GM12878 (cell line): ENCODE data around the gene UBAP1L. TPM values are rescaled to one million over a fixed set of nuclear protein-coding genes. Genes with fewer than 3 reads are reported as not detected.

Experiments
- ATAC-seq: fragments of 200-7000 bp; cut with Tn5 transposase; 3 replicates; pipeline ENCODE4 v1.9.1; 2020; ENCODE audit warnings: mild to moderate bottlenecking, moderate library complexity
- BruUV-seq: library from RNA; stranded (reverse); fragments of 400-500 nt; replicated peaks from 2 replicates; lab custom pipeline; 2021; lab: Mats Ljungman, UMichigan
- CTCF ChIA-PET: fragments of 300-600 bp; sonication (Branson Sonifier 250); formaldehyde crosslinking; extraction: SDS; loops from one replicate; lab custom pipeline; 2021; ENCODE audit warnings: inconsistent platforms; lab: Yijun Ruan, JAX
- POLR2A ChIA-PET: fragments of 350-600 bp; formaldehyde crosslinking; extraction: SDS; loops from one replicate; lab custom pipeline; 2021; ENCODE audit warnings: inconsistent platforms; lab: Charles Lee
- RAD21 ChIA-PET: fragments of 300-600 bp; sonication (Branson Sonifier 250); formaldehyde crosslinking; loops from one replicate; lab custom pipeline; 2023; ENCODE audit warnings: antibody characterized with exemption; ENCODE audit not compliant: unreplicated experiment; lab: Charles Lee
- SMC1A ChIA-PET: fragments of 300-600 bp; sonication (Branson Sonifier 250); formaldehyde crosslinking; loops from one replicate; lab custom pipeline; 2023; ENCODE audit not compliant: unreplicated experiment, uncharacterized antibody; lab: Charles Lee
- DNase-seq: peaks from one replicate; pipeline ENCODE4 v3.0.0-alpha.2; 2011; ENCODE audit warnings: low read depth, low spot score
- FAIRE-seq: peaks from 3 replicates; lab custom pipeline; 2011; peaks lifted over from hg19 to GRCh38; lab: Jason Lieb, UNC
- H2AFZ ChIP-seq: 2 replicates; pipeline ENCODE4 v1.6.0; 2011; ENCODE audit warnings: low read depth, low read length, control low read depth; ENCODE audit not compliant: control insufficient read depth
- H3K27ac ChIP-seq: 2 replicates; pipeline ENCODE4 v1.5.1; 2011; ENCODE audit warnings: control low read depth; ENCODE audit not compliant: control insufficient read depth, insufficient read depth
- H3K27me3 ChIP-seq, 2 experiments: replicated peaks in 1 of 2; 2 replicates each; pipeline versions ENCODE4 v1.6.0 to v1.6.1; 2011; ENCODE audit warnings: low read length in 1 of 2; ENCODE audit not compliant: control insufficient read depth in 2 of 2, insufficient read depth in 2 of 2
- H3K36me3 ChIP-seq, 2 experiments: 2 replicates each; pipeline ENCODE4 v1.5.1; 2011; ENCODE audit warnings: low read length in 1 of 2; ENCODE audit not compliant: control insufficient read depth in 2 of 2, insufficient read depth in 2 of 2
- H3K4me1 ChIP-seq: 2 replicates; pipeline ENCODE4 v1.6.1; 2011; ENCODE audit warnings: mild to moderate bottlenecking, low read length, moderate library complexity, mixed read lengths; ENCODE audit not compliant: control insufficient read depth, insufficient read depth
- H3K4me2 ChIP-seq: 2 replicates; pipeline ENCODE4 v1.6.0; 2011; ENCODE audit warnings: control low read depth; ENCODE audit not compliant: control insufficient read depth, insufficient read depth
- H3K4me3 ChIP-seq: fragments of 200-600 bp; sonication (generic); 2 replicates; pipeline ENCODE4 v1.5.1; 2016
- H3K79me2 ChIP-seq: 2 replicates; pipeline ENCODE4 v1.6.0; 2011; ENCODE audit warnings: low read length; ENCODE audit not compliant: control insufficient read depth, insufficient read depth
- H3K9ac ChIP-seq: 2 replicates; pipeline ENCODE4 v1.8.0; 2011; ENCODE audit warnings: low read length, control low read depth, mixed read lengths; ENCODE audit not compliant: control insufficient read depth, insufficient read depth
- H3K9me3 ChIP-seq: replicated peaks from 3 replicates; pipeline ENCODE4 v1.5.1; 2011; ENCODE audit warnings: mild to moderate bottlenecking, low read length; ENCODE audit not compliant: control insufficient read depth, insufficient read depth
- H4K20me1 ChIP-seq: 2 replicates; pipeline ENCODE4 v1.6.0; 2011; ENCODE audit not compliant: control insufficient read depth, insufficient read depth
- ATF7 ChIP-seq: fragments of 450-650 bp; IDR thresholded peaks from 2 replicates; pipeline ENCODE4 v1.6.1; 2016; ENCODE audit warnings: low read depth, mild to moderate bottlenecking
- BACH1 ChIP-seq: fragments of 450-650 bp; IDR thresholded peaks from 2 replicates; pipeline ENCODE4 v1.6.1; 2017; ENCODE audit warnings: mild to moderate bottlenecking, borderline replicate concordance
- CHD1 ChIP-seq: IDR thresholded peaks from 2 replicates; pipeline ENCODE4 v1.6.1; 2012; ENCODE audit warnings: low read depth, low read length, improper control_type of control experiment
- EGR1 ChIP-seq, 2 experiments: IDR thresholded peaks; 1 replicate in 1 of 2; 2 replicates in 1 of 2; pipeline ENCODE4 v1.6.1; 2011 to 2012; ENCODE audit warnings: low read depth in 2 of 2, low read length in 2 of 2, borderline replicate concordance in 1 of 2, mild to moderate bottlenecking in 1 of 2, moderate library complexity in 1 of 2
- EP300 ChIP-seq, 2 experiments: fragments of 150-350 bp in 1 of 2; IDR thresholded peaks; 2 replicates each; pipeline ENCODE4 v1.6.1; 2011 to 2012; ENCODE audit warnings: low read depth in 2 of 2, low read length in 2 of 2, borderline replicate concordance in 1 of 2, improper control_type of control experiment in 1 of 2, inconsistent platforms in 1 of 2; ENCODE audit not compliant: control insufficient read depth in 1 of 2
- FOXK2 ChIP-seq: fragments of 450-650 bp; IDR thresholded peaks from 2 replicates; pipeline ENCODE4 v1.6.1; 2017; ENCODE audit warnings: mild to moderate bottlenecking, moderate library complexity
- GABPA ChIP-seq: IDR thresholded peaks from 2 replicates; pipeline ENCODE4 v1.6.1; 2014; ENCODE audit warnings: antibody characterized with exemption, low read depth, mild to moderate bottlenecking, inconsistent platforms
- GATAD2B ChIP-seq: fragments of 450-650 bp; conservative IDR thresholded peaks from 2 replicates; pipeline ENCODE4 v1.6.1; 2017; ENCODE audit warnings: low read depth, mild to moderate bottlenecking, moderate library complexity
- KLF5 ChIP-seq: fragments of 450-650 bp; IDR thresholded peaks from 2 replicates; pipeline ENCODE4 v1.6.1; 2014; ENCODE audit warnings: mild to moderate bottlenecking; ENCODE audit not compliant: partially characterized antibody
- MEF2A ChIP-seq: IDR thresholded peaks from 2 replicates; pipeline ENCODE4 v1.6.1; 2011; ENCODE audit warnings: low read depth, mild to moderate bottlenecking, low read length, moderate library complexity; ENCODE audit not compliant: insufficient read depth
- MTA3 ChIP-seq: IDR thresholded peaks from 2 replicates; pipeline ENCODE4 v1.6.1; 2012; ENCODE audit warnings: low read length, inconsistent platforms, borderline replicate concordance
- NR2C1 ChIP-seq: fragments of 450-650 bp; IDR thresholded peaks from 2 replicates; pipeline ENCODE4 v1.6.1; 2017; ENCODE audit warnings: antibody characterized with exemption, mild to moderate bottlenecking, moderate library complexity
- RAD21 ChIP-seq: IDR thresholded peaks from 2 replicates; pipeline ENCODE4 v1.6.1; 2011; ENCODE audit warnings: mild to moderate bottlenecking, low read depth, low read length, moderate library complexity; ENCODE audit not compliant: insufficient read depth
- RELA ChIP-seq: fragments of 450-650 bp; IDR thresholded peaks from 2 replicates; pipeline ENCODE4 v1.8.0; 2014; ENCODE audit warnings: borderline replicate concordance; ENCODE audit not compliant: partially characterized antibody
- SIN3A ChIP-seq: IDR thresholded peaks from 2 replicates; pipeline ENCODE4 v1.6.1; 2012; ENCODE audit warnings: low read depth, low read length, improper control_type of control experiment
- SMAD1 ChIP-seq: fragments of 450-650 bp; IDR thresholded peaks from 2 replicates; pipeline ENCODE4 v1.6.1; 2018; ENCODE audit warnings: mild to moderate bottlenecking, low read depth; ENCODE audit not compliant: partially characterized antibody
- SMARCA5 ChIP-seq: fragments of 450-650 bp; IDR thresholded peaks from 2 replicates; pipeline ENCODE4 v1.6.1; 2017; ENCODE audit warnings: mild to moderate bottlenecking
- SUZ12 ChIP-seq: fragments of 200-600 bp; sonication (generic); IDR thresholded peaks from one replicate; pipeline ENCODE4 v1.6.1; 2018; ENCODE audit warnings: antibody characterized with exemption, mild to moderate bottlenecking; ENCODE audit not compliant: unreplicated experiment
- ZNF622 ChIP-seq: fragments of 450-650 bp; IDR thresholded peaks from 2 replicates; pipeline ENCODE4 v1.6.1; 2017; ENCODE audit warnings: mild to moderate bottlenecking, inconsistent platforms
- WGBS: methylation state at CpG from one replicate; pipeline ENCODE4 v1.1.6; 2016; ENCODE audit warnings: low lambda C conversion rate; ENCODE audit not compliant: insufficient replicate concordance, insufficient coverage; ENCODE audit errors: missing lambda C conversion rate; 5-methylcytosine and 5-hydroxymethylcytosine counted together
- in situ Hi-C: fragments of 300-500 bp; cut with MboI; formaldehyde crosslinking; loops from 9 replicates; pipeline ENCODE4 v1.14.3; 2018; ENCODE audit warnings: mixed read lengths
- intact Hi-C: fragments of 100-400 bp; cut with micrococcal nuclease; formaldehyde crosslinking; loops from one replicate; pipeline ENCODE4 v1.14.2; 2022; ENCODE audit not compliant: unreplicated experiment
- polyA plus RNA-seq, 11 experiments: library from polyadenylated mRNA; depleted of rRNA in 4 of 11; unstranded in 6 of 11; stranded (reverse) in 5 of 11; fragments of >200 nt; fragmentation: Nextera tagmentation in 4 of 11; fragmentation: Illumina TruSeq in 1 of 11; extraction: Ambion mirVana in 4 of 11; extraction: Trizol in 1 of 11; gene quantifications; 1 replicate in 1 of 11; 2 replicates in 10 of 11; pipeline versions ENCODE4 v1.2.1 to v1.2.3, GENCODE V29; 2011 to 2016; ENCODE audit warnings: inconsistent platforms in 2 of 11, missing spikeins in 2 of 11, low read depth in 1 of 11
- total RNA-seq, 4 experiments: library from RNA; depleted of rRNA in 3 of 4; stranded (reverse); fragments of >200 nt in 3 of 4; fragmentation: Illumina TruSeq in 1 of 4; extraction: Trizol in 1 of 4; gene quantifications; 2 replicates each; pipeline versions ENCODE4 v1.2.1 to v1.2.3, GENCODE V29; 2013 to 2021
- TF ChIP-seq, protein P1 (sequence below): fragments of 450-650 bp; conservative IDR thresholded peaks from 2 replicates; pipeline ENCODE4 v1.6.1; 2017; ENCODE audit warnings: mild to moderate bottlenecking, moderate library complexity

The UBAP1L gene
- total and polyA plus RNA-seq, 10 of the 15 experiments (the other 5 are each of a cell fraction or from before 2014, with no cell fraction given): 0.03 to 2.6 (median 1.0) TPM

DNA sequence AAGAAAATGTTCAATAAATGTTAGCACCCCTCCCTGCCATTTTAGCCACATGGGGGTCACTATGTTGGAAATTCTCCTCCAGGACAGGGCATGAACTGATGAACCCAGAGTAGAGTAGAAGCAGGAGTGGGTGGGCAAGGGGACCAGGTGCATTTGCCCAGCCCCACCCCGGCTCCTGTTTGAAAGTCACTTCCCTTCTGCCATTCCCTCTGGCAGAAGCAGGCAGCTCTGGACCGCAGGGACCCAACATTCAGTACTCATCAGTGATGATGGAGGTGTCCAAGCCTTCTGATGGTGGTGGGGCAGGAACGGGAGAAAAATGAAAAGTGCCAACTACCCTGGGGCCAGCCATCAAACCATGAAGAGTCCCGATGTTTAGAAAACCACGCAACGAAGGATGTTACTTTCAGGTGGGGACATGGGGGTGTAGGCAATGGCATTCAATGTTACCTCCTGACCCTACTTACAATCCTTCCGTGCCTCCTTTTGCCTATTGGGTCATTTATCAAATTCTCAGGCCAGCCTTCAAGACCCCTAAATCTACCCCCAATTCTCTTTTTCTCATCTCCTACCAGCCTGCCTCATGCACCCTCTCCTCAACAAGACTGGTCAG, 17.2 kb downstream of the UBAP1L start (continued):
- TF ChIP-seq EP300 (IDR thresholded peaks at IDR 0.05; ENCODE audit: borderline replicate concordance in 1 of 2, control insufficient read depth in 1 of 2, low read depth in 2 of 2, low read length in 2 of 2): no peak
- TF ChIP-seq FOXK2: no peak
- no peak for TF ChIP-seq NR2C1
- TF ChIP-seq ZNF622: no peak
- TF ChIP-seq GATAD2B: no peak

DNA sequence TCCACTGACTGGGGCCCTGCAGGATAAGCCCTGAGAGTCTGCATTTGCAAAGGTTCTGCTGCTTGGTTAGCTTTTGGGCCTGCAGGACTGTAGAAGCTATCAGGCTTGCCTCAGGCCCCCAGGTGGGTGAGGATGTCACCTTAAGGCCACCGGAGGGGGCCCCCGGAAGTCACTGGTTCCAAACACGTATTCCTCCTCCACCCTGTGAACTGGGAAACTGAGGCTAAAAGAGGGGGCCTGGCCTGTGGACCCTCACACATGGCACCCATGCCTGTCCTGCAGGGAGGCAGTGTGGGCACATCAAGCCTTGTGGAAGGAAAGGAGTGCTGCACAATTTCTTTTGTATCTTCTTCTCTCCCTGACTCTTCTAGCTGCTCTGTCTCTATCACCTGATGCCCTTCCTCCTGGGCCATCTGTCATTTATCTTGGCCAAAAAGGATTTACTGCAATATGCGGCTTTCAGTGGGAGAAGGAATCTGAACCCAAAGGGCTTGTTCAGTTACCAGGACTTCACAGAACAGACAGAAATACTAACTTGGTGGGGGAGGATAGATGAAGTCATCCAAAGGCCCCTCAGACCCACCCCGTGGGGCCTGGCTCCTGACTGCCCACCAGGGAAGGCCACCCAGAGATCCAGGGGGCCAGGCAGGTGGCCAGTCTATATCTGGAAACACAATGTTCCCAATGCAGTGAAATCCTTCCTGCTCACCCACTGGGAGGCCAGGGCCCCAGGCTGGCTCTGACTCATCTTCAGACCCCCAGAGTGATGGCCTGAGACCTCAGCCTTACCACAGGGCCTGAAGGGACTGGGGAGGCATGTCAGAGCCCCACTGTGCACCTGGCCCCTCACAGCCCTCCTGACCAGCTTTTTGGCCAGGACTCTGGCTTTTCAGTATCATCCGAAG, 18.3 kb downstream of the UBAP1L start:
- Histone ChIP-seq H3K4me1 (no peaks in the 10 kb centered on the region), H3K27ac (no peak overlapping the region), H3K27me3 (no peaks in the 10 kb centered on the region), H3K9me3 (no peaks in the 10 kb centered on the region), H4K20me1 (no peaks in the 10 kb centered on the region), H3K4me2 (no peak overlapping the region), H3K79me2 (no peaks in the 10 kb centered on the region), H3K4me3 (no peak overlapping the region), H3K36me3 (peaks cover 3 to 4% of the 10 kb centered on the region in 2 experiments; a peak in 2 of 4 replicates), H3K9ac (no peak overlapping the region), H2AFZ (no peak overlapping the region)
- DNase-seq: no peak
- FAIRE-seq: no peak
- BruUV-seq: no TSS peak
- SMC1A ChIA-PET: no interaction called here
- CTCF ChIA-PET: no interaction called here
- RAD21 ChIA-PET: no interaction called here
- in situ Hi-C loops (no loop called here), intact Hi-C loops (no loop called here)
- 94% methylated on average over 6 of the region's 6 CpGs for WGBS
- TF ChIP-seq EGR1 (IDR thresholded peaks at IDR 0.05; ENCODE audit: borderline replicate concordance in 1 of 2, low read depth in 2 of 2, low read length in 2 of 2) (no peak), RAD21 (no peak), SUZ12 (no peak), CHD1 (no peak), MEF2A (no peak), SIN3A (no peak), SMARCA5 (no peak), GABPA (no peak), SMAD1 (no peak), RELA (no peak), BACH1 (no peak), MTA3 (no peak), KLF5 (no peak), ATF7 (no peak)
- TF ChIP-seq, protein P1, sequence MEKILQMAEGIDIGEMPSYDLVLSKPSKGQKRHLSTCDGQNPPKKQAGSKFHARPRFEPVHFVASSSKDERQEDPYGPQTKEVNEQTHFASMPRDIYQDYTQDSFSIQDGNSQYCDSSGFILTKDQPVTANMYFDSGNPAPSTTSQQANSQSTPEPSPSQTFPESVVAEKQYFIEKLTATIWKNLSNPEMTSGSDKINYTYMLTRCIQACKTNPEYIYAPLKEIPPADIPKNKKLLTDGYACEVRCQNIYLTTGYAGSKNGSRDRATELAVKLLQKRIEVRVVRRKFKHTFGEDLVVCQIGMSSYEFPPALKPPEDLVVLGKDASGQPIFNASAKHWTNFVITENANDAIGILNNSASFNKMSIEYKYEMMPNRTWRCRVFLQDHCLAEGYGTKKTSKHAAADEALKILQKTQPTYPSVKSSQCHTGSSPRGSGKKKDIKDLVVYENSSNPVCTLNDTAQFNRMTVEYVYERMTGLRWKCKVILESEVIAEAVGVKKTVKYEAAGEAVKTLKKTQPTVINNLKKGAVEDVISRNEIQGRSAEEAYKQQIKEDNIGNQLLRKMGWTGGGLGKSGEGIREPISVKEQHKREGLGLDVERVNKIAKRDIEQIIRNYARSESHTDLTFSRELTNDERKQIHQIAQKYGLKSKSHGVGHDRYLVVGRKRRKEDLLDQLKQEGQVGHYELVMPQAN: no peak
- POLR2A ChIA-PET: interaction anchor here (0.6 kb wide), 1 partner anchor 187 kb away, joined by 4 read pairs; no protein-coding TSS in a partner anchor
- ATAC-seq: no peak
